Lower leg skin (tissue), 4 donors: ENCODE measurements around the gene BANF1. TPM values are rescaled to one million over a fixed set of nuclear protein-coding genes. Genes with fewer than 3 reads are reported as not detected.

Experiments used
- DNase-seq, 2 donors: peaks; one replicate each; pipeline ENCODE4 v3.0.0-alpha.2; 2019; ENCODE audit warnings: low spot score in 2 of 2
- H3K4me3 ChIP-seq: fragments of 200-600 bp; sonication (generic); 2 replicates; pipeline ENCODE4 v1.5.1; 2017; ENCODE audit warnings: mild to moderate bottlenecking, low read depth; ENCODE audit not compliant: poor library complexity, severe bottlenecking
- CTCF ChIP-seq, 3 donors: fragments of 450-650 bp; IDR thresholded peaks; one replicate each; pipeline ENCODE4 v1.5.1; 2016; ENCODE audit warnings: antibody characterized with exemption in 3 of 3, mild to moderate bottlenecking in 3 of 3, moderate library complexity in 2 of 3
- POLR2A ChIP-seq, 2 donors: fragments of 450-650 bp; IDR thresholded peaks; one replicate each; pipeline ENCODE4 v1.6.1; 2016 to 2017; ENCODE audit warnings: antibody characterized with exemption in 2 of 2, mild to moderate bottlenecking in 1 of 2, moderate library complexity in 1 of 2
- WGBS, 2 donors: methylation state at CpG; one replicate each; pipeline ENCODE4 v1.1.5; 2018; 5-methylcytosine and 5-hydroxymethylcytosine counted together
- intact Hi-C: fragments of 100-400 bp; cut with DNase I; formaldehyde crosslinking; loops from one replicate; pipeline ENCODE4 v1.15.0; 2023; ENCODE audit warnings: low total_unique reads
- total RNA-seq, 4 donors: library from RNA; depleted of rRNA; stranded (reverse); fragments of >200 nt; gene quantifications; one replicate each; pipeline ENCODE4 v1.1.0, GENCODE V29; 2016

The BANF1 gene
- total RNA-seq, 4 donors from 2014 or later = 29.3 to 41.0 (median 36.1) TPM

- TF ChIP-seq CTCF (IDR thresholded peaks at IDR 0.05) = no peak
- TF ChIP-seq POLR2A (IDR thresholded peaks at IDR 0.05) = no peak
- DNase-seq = no peak
- intact Hi-C loops = no loop called here
- no peak within 1 kb of the TSS for H3K4me3 ChIP-seq
- WGBS, 2 donors = 15 to 24% methylated on average over 29 to 31 of the region's 39 CpGs
Measured at GRCh38 chr11:66048547-66049323, 46.4 kb downstream of the BANF1 start, which contains the start of gene GAL3ST3. GAL3ST3 (minus strand) TSS chr11:66049161; CDS start chr11:66045415, 3,746 bp downstream.

- intact Hi-C loops = no loop called here
- H3K4me3 ChIP-seq = no peak overlapping the region
- WGBS, 2 donors = 82 to 86% methylated on average over 5 of the region's 5 CpGs
- DNase-seq = no peak
- TF ChIP-seq POLR2A (IDR thresholded peaks at IDR 0.05) (no peak), CTCF (IDR thresholded peaks at IDR 0.05) (no peak)
Measured at GRCh38 chr11:66050581-66051231, 48.4 kb downstream of the BANF1 start.

GRCh38 chr11:66051371-66051765 lies 49.1 kb downstream of the BANF1 start:
- 22 to 23% methylated on average over 12 of the region's 12 CpGs for WGBS, 2 donors
- intact Hi-C loops = no loop called here
- TF ChIP-seq CTCF (IDR thresholded peaks at IDR 0.05) (no peak), POLR2A (IDR thresholded peaks at IDR 0.05) (no peak)
- H3K4me3 ChIP-seq = peak overlapping the region; percentile 74
- no peak for DNase-seq

- TF ChIP-seq CTCF (IDR thresholded peaks at IDR 0.05) = no peak
- TF ChIP-seq POLR2A (IDR thresholded peaks at IDR 0.05) = no peak
- WGBS, 2 donors = 0 to 1% methylated on average over 25 to 42 of the region's 84 CpGs
- H3K4me3 ChIP-seq = peak within 1 kb of the TSS; percentile 74
- DNase-seq = peak; percentile 96 to 99
- intact Hi-C loops = no loop called here
Measured at GRCh38 chr11:66051766-66052663, 49.7 kb downstream of the BANF1 start, which contains the start of gene SF3B2. SF3B2 (plus strand) TSS chr11:66052364; CDS start chr11:66052385, 21 bp downstream.

GRCh38 chr11:66052664-66052982 lies 50.3 kb downstream of the BANF1 start:
- 0 to 2% methylated on average over 17 of the region's 17 CpGs for WGBS, 2 donors
- no peak for TF ChIP-seq CTCF (IDR thresholded peaks at IDR 0.05)
- no peak for TF ChIP-seq POLR2A (IDR thresholded peaks at IDR 0.05)
- H3K4me3 ChIP-seq = peak overlapping the region; percentile 74
- DNase-seq = no peak
- intact Hi-C loops = no loop called here

Other genes with a start within 250 kb of the BANF1 start
- gene AP5B1, start 221.5 kb upstream of the BANF1 start, total RNA-seq = 10 to 100 TPM; 32.2 to 44.3 (median 39.7) TPM
- gene OVOL1, start 215.4 kb upstream of the BANF1 start, total RNA-seq = 100 to 1,000 TPM in 2 of 4 donors, 10 to 100 TPM in 2; 74.8 to 159 (median 105) TPM
- under 1 TPM; 0.21 to 0.99 (median 0.67) TPM for gene SNX32, start 168.5 kb upstream of the BANF1 start, total RNA-seq
- 100 to 1,000 TPM; 417 to 706 (median 504) TPM for gene CFL1, start 144.3 kb upstream of the BANF1 start, total RNA-seq
- 10 to 100 TPM; 29.3 to 38.1 (median 37.1) TPM for gene MUS81, start 142.1 kb upstream of the BANF1 start, total RNA-seq
- gene EFEMP2, start 129.7 kb upstream of the BANF1 start, total RNA-seq = 10 to 100 TPM; 12.0 to 29.8 (median 16.3) TPM
- under 1 TPM in 3 of 4 donors, not detected in 1; 0.29 to 0.55 (median 0.29) TPM for gene CTSW, start 122.7 kb upstream of the BANF1 start, total RNA-seq
- gene FIBP, start 114.0 kb upstream of the BANF1 start, total RNA-seq = 100 to 1,000 TPM in 2 of 4 donors, 10 to 100 TPM in 2; 69.4 to 103 (median 86.2) TPM
- gene CCDC85B, start 111.8 kb upstream of the BANF1 start, total RNA-seq = 10 to 100 TPM; 44.9 to 61.0 (median 53.1) TPM
- gene FOSL1, start 102.1 kb upstream of the BANF1 start, total RNA-seq = 1 to 10 TPM; 2.4 to 7.5 (median 5.3) TPM
- gene C11orf68, start 83.4 kb upstream of the BANF1 start, total RNA-seq = 10 to 100 TPM; 21.2 to 32.8 (median 26.5) TPM
- 100 to 1,000 TPM in 2 of 4 donors, 10 to 100 TPM in 2; 81.5 to 152 (median 107) TPM for gene DRAP1, start 83.1 kb upstream of the BANF1 start, total RNA-seq
- gene TSGA10IP, start 57.0 kb upstream of the BANF1 start, total RNA-seq = not detected
- gene SART1, start 40.8 kb upstream of the BANF1 start, total RNA-seq = 10 to 100 TPM; 35.0 to 73.5 (median 55.4) TPM
- gene EIF1AD, start 346 bp upstream of the BANF1 start, total RNA-seq = 10 to 100 TPM; 48.3 to 66.0 (median 57.2) TPM
- gene CST6, start 9.5 kb downstream of the BANF1 start, total RNA-seq = 1,000 to 10,000 TPM in 3 of 4 donors, 100 to 1,000 TPM in 1; 734 to 2,600 (median 1,315) TPM
- not detected for gene CATSPER1, start 24.0 kb downstream of the BANF1 start, total RNA-seq
- not detected for gene GAL3ST3, start 46.7 kb downstream of the BANF1 start, total RNA-seq
- gene SF3B2, start 49.9 kb downstream of the BANF1 start, total RNA-seq = 100 to 1,000 TPM in 3 of 4 donors, 10 to 100 TPM in 1; 94.3 to 160 (median 114) TPM
- 10 to 100 TPM; 26.7 to 41.1 (median 32.4) TPM for gene PACS1, start 67.8 kb downstream of the BANF1 start, total RNA-seq